K562 (cell line): ENCODE data around the gene FAM240A. TPM values are rescaled to one million over a fixed set of nuclear protein-coding genes. Genes with fewer than 3 reads are reported as not detected.

Experiments
- ATAC-seq: fragments of 200-7000 bp; cut with Tn5 transposase; 3 replicates; pipeline ENCODE4 v1.9.1; 2020; ENCODE audit warnings: moderate library complexity
- BruUV-seq: library from RNA; stranded (reverse); fragments of 400-500 nt; replicated peaks from 2 replicates; lab custom pipeline; 2021; lab: Mats Ljungman, UMichigan
- CTCF ChIA-PET: fragments of 300-600 bp; formaldehyde crosslinking; extraction: SDS; loops from one replicate; lab custom pipeline; 2021; ENCODE audit warnings: low intra/inter-chr PET ratio; lab: Yijun Ruan, JAX
- POLR2A ChIA-PET: fragments of 300-600, 350-650 bp; sonication (Branson Sonifier 250); formaldehyde crosslinking; extraction: SDS; loops from one replicate; lab custom pipeline; 2021; ENCODE audit warnings: antibody characterized with exemption, inconsistent platforms; lab: Yijun Ruan, JAX
- DNase-seq, 4 experiments: peaks; one replicate each; pipeline versions ENCODE4 v3.0.0 to v3.0.0-alpha.2; 2011 to 2018; ENCODE audit warnings: low spot score in 3 of 4, mixed read lengths in 3 of 4; ENCODE audit errors: extremely low read depth in 1 of 4
- FAIRE-seq: peaks from 2 replicates; lab custom pipeline; 2011; peaks lifted over from hg19 to GRCh38; lab: Jason Lieb, UNC
- H2AFZ ChIP-seq: 2 replicates; pipeline ENCODE4 v1.6.0; 2011; ENCODE audit warnings: low read depth, low read length, control low read depth, inconsistent platforms
- H3K27ac ChIP-seq: fragments of 200-600 bp; 3 replicates; pipeline ENCODE4 v1.8.0; 2011; ENCODE audit warnings: low read depth, mild to moderate bottlenecking, control low read depth, inconsistent platforms, low read length, moderate library complexity, mixed read lengths; ENCODE audit errors: extremely low read depth
- H3K27me3 ChIP-seq, 2 experiments: fragments of 300-600 bp in 1 of 2; 2 replicates in 1 of 2; 3 replicates in 1 of 2; pipeline versions ENCODE4 v1.6.0 to v1.8.0; 2011; ENCODE audit warnings: inconsistent platforms in 2 of 2, low read length in 2 of 2, mild to moderate bottlenecking in 1 of 2, mixed read lengths in 1 of 2, moderate library complexity in 1 of 2; ENCODE audit not compliant: control insufficient read depth in 2 of 2, insufficient read depth in 2 of 2
- H3K36me3 ChIP-seq: fragments of 300-600 bp; 3 replicates; pipeline ENCODE4 v1.8.0; 2011; ENCODE audit warnings: mild to moderate bottlenecking, low read length, inconsistent platforms; ENCODE audit not compliant: control insufficient read depth, insufficient read depth
- H3K4me1 ChIP-seq, 2 experiments: fragments of 200-600 bp in 1 of 2; replicated peaks in 1 of 2; 2 replicates in 1 of 2; 3 replicates in 1 of 2; pipeline versions ENCODE4 v1.5.1 to v1.8.0; 2011; ENCODE audit warnings: inconsistent platforms in 2 of 2, low read length in 2 of 2, mild to moderate bottlenecking in 1 of 2, mixed read lengths in 1 of 2, moderate library complexity in 1 of 2; ENCODE audit not compliant: control insufficient read depth in 2 of 2, insufficient read depth in 2 of 2
- H3K4me2 ChIP-seq: 2 replicates; pipeline ENCODE4 v1.6.1; 2011; ENCODE audit warnings: low read length, control low read depth, inconsistent platforms, mixed read lengths; ENCODE audit not compliant: insufficient read depth
- H3K4me3 ChIP-seq: fragments of 200-600 bp; sonication (generic), shearing (Covaris generic); 2 replicates; pipeline ENCODE4 v1.5.1; 2016; ENCODE audit warnings: control low read depth, inconsistent platforms
- H3K79me2 ChIP-seq: fragments of 200-600 bp; 3 replicates; pipeline ENCODE4 v1.8.0; 2011; ENCODE audit warnings: low read length, inconsistent platforms; ENCODE audit not compliant: control insufficient read depth, insufficient read depth
- H3K9ac ChIP-seq, 2 experiments: 2 replicates each; pipeline versions ENCODE4 v1.6.0 to v1.6.1; 2011; ENCODE audit warnings: low read depth in 2 of 2, low read length in 2 of 2, control low read depth in 1 of 2, inconsistent platforms in 1 of 2, mild to moderate bottlenecking in 1 of 2, mixed read lengths in 1 of 2; ENCODE audit not compliant: insufficient read depth in 1 of 2
- H3K9me1 ChIP-seq: one replicate; pipeline ENCODE4 v1.6.0; 2011; ENCODE audit warnings: inconsistent platforms, mild to moderate bottlenecking, low read length, moderate library complexity; ENCODE audit not compliant: control insufficient read depth, insufficient read depth
- H3K9me3 ChIP-seq: replicated peaks from 2 replicates; pipeline ENCODE4 v1.5.1; 2011; ENCODE audit warnings: low read depth, low read length, inconsistent platforms; ENCODE audit not compliant: control insufficient read depth, insufficient read depth
- H4K20me1 ChIP-seq: replicated peaks from 2 replicates; pipeline ENCODE4 v1.6.1; 2011; ENCODE audit warnings: low read length, inconsistent platforms, mixed read lengths; ENCODE audit not compliant: control insufficient read depth, insufficient read depth
- BRF1 ChIP-seq: IDR thresholded peaks from 3 replicates; pipeline ENCODE4 v1.6.1; 2011; ENCODE audit warnings: borderline replicate concordance, mild to moderate bottlenecking; ENCODE audit not compliant: insufficient read length; ENCODE audit errors: extremely low read depth
- DMBX1 ChIP-seq: fragments of 250-450 bp; sonication (Bioruptor Pico); IDR thresholded peaks from 2 replicates; pipeline ENCODE4 v1.8.0; 2022; ENCODE audit warnings: inconsistent platforms, mild to moderate bottlenecking, moderate library complexity, borderline replicate concordance
- HMG20A ChIP-seq: fragments of 450-650 bp; formaldehyde crosslinking; conservative IDR thresholded peaks from 2 replicates; pipeline ENCODE4 v1.4.0; 2020; ENCODE audit warnings: mild to moderate bottlenecking, mixed read lengths
- MCM2 ChIP-seq: fragments of 450-650 bp; IDR thresholded peaks from 2 replicates; pipeline ENCODE4 v1.6.1; 2017; ENCODE audit warnings: low read depth, mild to moderate bottlenecking
- MCM3 ChIP-seq: fragments of 450-650 bp; IDR thresholded peaks from 2 replicates; pipeline ENCODE4 v1.6.1; 2016
- MTF1 ChIP-seq: fragments of 250-450 bp; sonication (Bioruptor Pico); IDR thresholded peaks from 2 replicates; pipeline ENCODE4 v1.9.0; 2021; ENCODE audit warnings: moderate library complexity, mild to moderate bottlenecking, inconsistent platforms, borderline replicate concordance
- NCOA4 ChIP-seq: fragments of 450-650 bp; IDR thresholded peaks from 2 replicates; pipeline ENCODE4 v1.6.1; 2018; ENCODE audit warnings: mild to moderate bottlenecking; ENCODE audit not compliant: partially characterized antibody
- PRPF4 ChIP-seq: fragments of 200-400 bp; formaldehyde crosslinking; IDR thresholded peaks from one replicate; pipeline ENCODE4 v1.6.1; 2017; ENCODE audit warnings: low read length, low read depth, mild to moderate bottlenecking; ENCODE audit not compliant: insufficient read depth, poor library complexity, severe bottlenecking
- SAFB ChIP-seq: fragments of 200-400 bp; formaldehyde crosslinking; IDR thresholded peaks from 2 replicates; pipeline ENCODE4 v1.6.1; 2017; ENCODE audit warnings: low read depth, low read length, borderline replicate concordance
- ZNF133 ChIP-seq: fragments of 250-450 bp; sonication (Bioruptor Pico); IDR thresholded peaks from 2 replicates; pipeline ENCODE4 v1.4.0; 2020; ENCODE audit warnings: mild to moderate bottlenecking
- ZNF212 ChIP-seq: fragments of 450-650 bp; formaldehyde crosslinking; IDR thresholded peaks from 2 replicates; pipeline ENCODE4 v1.4.0; 2020; ENCODE audit warnings: mild to moderate bottlenecking
- ZNF518B ChIP-seq: fragments of 250-450 bp; sonication (Bioruptor Pico); IDR thresholded peaks from 2 replicates; pipeline ENCODE4 v1.5.0; 2021; ENCODE audit warnings: mild to moderate bottlenecking, moderate library complexity
- ZNF57 ChIP-seq: fragments of 450-650 bp; formaldehyde crosslinking; IDR thresholded peaks from 2 replicates; pipeline ENCODE4 v1.4.0; 2020; ENCODE audit warnings: mild to moderate bottlenecking, moderate library complexity
- WGBS: fragments of 100-300 bp; shearing (Covaris generic); methylation state at CpG from one replicate; pipeline ENCODE4 v1.1.6; 2016; ENCODE audit warnings: low coverage, mixed read lengths; ENCODE audit not compliant: insufficient coverage; ENCODE audit errors: missing lambda C conversion rate; 5-methylcytosine and 5-hydroxymethylcytosine counted together
- in situ Hi-C: fragments of 300-500 bp; cut with MboI; formaldehyde crosslinking; loops from 4 replicates; pipeline ENCODE4 v1.15.0; 2018; ENCODE audit warnings: inconsistent platforms, mixed read lengths
- intact Hi-C: fragments of 100-400 bp; cut with micrococcal nuclease; formaldehyde crosslinking; loops from 2 replicates; pipeline ENCODE4 v1.14.2; 2022
- polyA plus RNA-seq, 8 experiments: library from polyadenylated mRNA; depleted of rRNA in 4 of 8; stranded (reverse) in 5 of 8; unstranded in 3 of 8; fragments of >200 nt; fragmentation: Nextera tagmentation in 2 of 8; fragmentation: Illumina TruSeq in 1 of 8; extraction: Ambion mirVana in 2 of 8; extraction: Trizol in 1 of 8; gene quantifications; 2 replicates each; pipeline versions ENCODE4 v1.2.1 to v1.2.3, GENCODE V29; 2011 to 2014; ENCODE audit warnings: inconsistent platforms in 1 of 8, missing spikeins in 1 of 8
- total RNA-seq, 7 experiments: library from RNA; depleted of rRNA in 6 of 7; stranded (reverse); fragments of >200 nt in 6 of 7; fragmentation: Illumina TruSeq in 2 of 7; extraction: Trizol in 2 of 7; gene quantifications; 2 replicates each; pipeline versions ENCODE4 v1.2.1 to v1.2.3, GENCODE V29; 2011 to 2021; ENCODE audit warnings: low replicate concordance in 1 of 7
- TF ChIP-seq, protein P1 (sequence below): fragments of 450-650 bp; formaldehyde crosslinking; IDR thresholded peaks from 2 replicates; pipeline ENCODE4 v1.4.0; 2020; ENCODE audit warnings: mild to moderate bottlenecking, moderate library complexity
- TF ChIP-seq, protein P2 (sequence below), 3 experiments: fragments of 200-800 bp in 1 of 3; fragments of 250-450 bp in 1 of 3; fragments of 450-650 bp in 1 of 3; sonication (Bioruptor Pico) in 1 of 3; sonication (Bioruptor generic) in 1 of 3; formaldehyde crosslinking in 1 of 3; IDR thresholded peaks; 2 replicates each; pipeline versions ENCODE4 v1.6.1 to v1.8.0; 2016 to 2022; ENCODE audit warnings: mild to moderate bottlenecking in 2 of 3, missing genetic modification characterization in 2 of 3, missing compliant biosample characterization in 1 of 3, moderate library complexity in 1 of 3

FAM240A gene
- total and polyA plus RNA-seq, 9 of the 15 experiments (the other 6 are each of a cell fraction or from before 2014, with no cell fraction given): not detected

GRCh38 chr3:46624533-46624932 lies 12.2 kb downstream of the FAM240A start:
- Histone ChIP-seq H3K79me2 (no peaks in the 10 kb centered on the region), H2AFZ (no peak overlapping the region), H3K9ac (no peak overlapping the region), H3K4me3 (no peak overlapping the region), H3K27me3 (peaks cover 15 to 20% of the 10 kb centered on the region in 2 experiments), H3K27ac (no peak overlapping the region), H3K4me2 (no peak overlapping the region), H3K4me1 (peaks cover under 1 to 1% of the 10 kb centered on the region in 2 experiments; a peak in 3 of 5 replicates), H3K9me1 (no peaks in the 10 kb centered on the region), H3K36me3 (no peaks in the 10 kb centered on the region), H3K9me3 (no peaks in the 10 kb centered on the region), H4K20me1 (no peaks in the 10 kb centered on the region)
- intact Hi-C loops: no loop called here
- DNase-seq (no peak), FAIRE-seq (no peak), ATAC-seq (no peak)
- 0% methylated on average over 2 of the region's 2 CpGs for WGBS
- no TSS peak for BruUV-seq
- ChIA-PET POLR2A (interaction anchor here (0.6 to 1.2 kb wide), 3 partner anchors 10 to 1720 kb away, joined by 3 to 6 read pairs (median 5); no protein-coding TSS in a partner anchor), CTCF (no interaction called here)
- in situ Hi-C loops: no loop called here
- TF ChIP-seq MCM2: no peak
- no peak for TF ChIP-seq SAFB
- no peak for TF ChIP-seq ZNF133 (CRISPR knock-in tag)
- TF ChIP-seq ZNF212 (CRISPR knock-in tag): no peak
- no peak for TF ChIP-seq DMBX1 (CRISPR knock-in tag)
- no peak for TF ChIP-seq ZNF57 (CRISPR knock-in tag)
- TF ChIP-seq, protein P1, sequence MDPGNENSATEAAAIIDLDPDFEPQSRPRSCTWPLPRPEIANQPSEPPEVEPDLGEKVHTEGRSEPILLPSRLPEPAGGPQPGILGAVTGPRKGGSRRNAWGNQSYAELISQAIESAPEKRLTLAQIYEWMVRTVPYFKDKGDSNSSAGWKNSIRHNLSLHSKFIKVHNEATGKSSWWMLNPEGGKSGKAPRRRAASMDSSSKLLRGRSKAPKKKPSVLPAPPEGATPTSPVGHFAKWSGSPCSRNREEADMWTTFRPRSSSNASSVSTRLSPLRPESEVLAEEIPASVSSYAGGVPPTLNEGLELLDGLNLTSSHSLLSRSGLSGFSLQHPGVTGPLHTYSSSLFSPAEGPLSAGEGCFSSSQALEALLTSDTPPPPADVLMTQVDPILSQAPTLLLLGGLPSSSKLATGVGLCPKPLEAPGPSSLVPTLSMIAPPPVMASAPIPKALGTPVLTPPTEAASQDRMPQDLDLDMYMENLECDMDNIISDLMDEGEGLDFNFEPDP (CRISPR knock-in tag): no peak
- no peak for TF ChIP-seq PRPF4
- no peak for TF ChIP-seq BRF1
- no peak for TF ChIP-seq ZNF518B (CRISPR knock-in tag)
- TF ChIP-seq HMG20A (CRISPR knock-in tag): no peak
- TF ChIP-seq, protein P2, sequence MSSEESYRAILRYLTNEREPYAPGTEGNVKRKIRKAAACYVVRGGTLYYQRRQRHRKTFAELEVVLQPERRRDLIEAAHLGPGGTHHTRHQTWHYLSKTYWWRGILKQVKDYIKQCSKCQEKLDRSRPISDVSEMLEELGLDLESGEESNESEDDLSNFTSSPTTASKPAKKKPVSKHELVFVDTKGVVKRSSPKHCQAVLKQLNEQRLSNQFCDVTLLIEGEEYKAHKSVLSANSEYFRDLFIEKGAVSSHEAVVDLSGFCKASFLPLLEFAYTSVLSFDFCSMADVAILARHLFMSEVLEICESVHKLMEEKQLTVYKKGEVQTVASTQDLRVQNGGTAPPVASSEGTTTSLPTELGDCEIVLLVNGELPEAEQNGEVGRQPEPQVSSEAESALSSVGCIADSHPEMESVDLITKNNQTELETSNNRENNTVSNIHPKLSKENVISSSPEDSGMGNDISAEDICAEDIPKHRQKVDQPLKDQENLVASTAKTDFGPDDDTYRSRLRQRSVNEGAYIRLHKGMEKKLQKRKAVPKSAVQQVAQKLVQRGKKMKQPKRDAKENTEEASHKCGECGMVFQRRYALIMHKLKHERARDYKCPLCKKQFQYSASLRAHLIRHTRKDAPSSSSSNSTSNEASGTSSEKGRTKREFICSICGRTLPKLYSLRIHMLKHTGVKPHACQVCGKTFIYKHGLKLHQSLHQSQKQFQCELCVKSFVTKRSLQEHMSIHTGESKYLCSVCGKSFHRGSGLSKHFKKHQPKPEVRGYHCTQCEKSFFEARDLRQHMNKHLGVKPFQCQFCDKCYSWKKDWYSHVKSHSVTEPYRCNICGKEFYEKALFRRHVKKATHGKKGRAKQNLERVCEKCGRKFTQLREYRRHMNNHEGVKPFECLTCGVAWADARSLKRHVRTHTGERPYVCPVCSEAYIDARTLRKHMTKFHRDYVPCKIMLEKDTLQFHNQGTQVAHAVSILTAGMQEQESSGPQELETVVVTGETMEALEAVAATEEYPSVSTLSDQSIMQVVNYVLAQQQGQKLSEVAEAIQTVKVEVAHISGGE (CRISPR knock-in tag; IDR thresholded peaks at IDR 0.05): no peak
- no peak for TF ChIP-seq MTF1 (CRISPR knock-in tag)
- no peak for TF ChIP-seq MCM3
- no peak for TF ChIP-seq NCOA4
